ENCODE results near the gene TMEM38A.

DNA sequence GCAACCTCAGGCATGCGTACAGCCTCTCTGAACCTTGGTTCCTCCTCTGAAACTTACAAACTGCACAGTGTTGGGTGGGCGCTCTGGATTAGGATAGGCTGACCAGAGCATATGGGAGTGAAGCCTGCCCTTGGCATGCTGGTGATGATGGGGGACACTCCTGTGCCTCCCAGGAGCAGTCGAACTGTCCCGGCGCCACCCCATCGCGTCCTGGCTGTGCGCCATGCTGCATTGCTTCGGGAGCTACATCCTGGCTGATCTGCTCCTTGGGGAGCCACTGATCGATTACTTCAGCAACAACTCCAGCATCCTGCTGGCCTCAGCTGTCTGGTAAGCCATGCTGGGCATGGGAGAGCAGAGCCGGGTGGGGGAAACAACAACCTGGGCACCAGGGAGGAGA, 18.9 kb downstream of the TMEM38A start:
- TF ChIP-seq, protein P1, sequence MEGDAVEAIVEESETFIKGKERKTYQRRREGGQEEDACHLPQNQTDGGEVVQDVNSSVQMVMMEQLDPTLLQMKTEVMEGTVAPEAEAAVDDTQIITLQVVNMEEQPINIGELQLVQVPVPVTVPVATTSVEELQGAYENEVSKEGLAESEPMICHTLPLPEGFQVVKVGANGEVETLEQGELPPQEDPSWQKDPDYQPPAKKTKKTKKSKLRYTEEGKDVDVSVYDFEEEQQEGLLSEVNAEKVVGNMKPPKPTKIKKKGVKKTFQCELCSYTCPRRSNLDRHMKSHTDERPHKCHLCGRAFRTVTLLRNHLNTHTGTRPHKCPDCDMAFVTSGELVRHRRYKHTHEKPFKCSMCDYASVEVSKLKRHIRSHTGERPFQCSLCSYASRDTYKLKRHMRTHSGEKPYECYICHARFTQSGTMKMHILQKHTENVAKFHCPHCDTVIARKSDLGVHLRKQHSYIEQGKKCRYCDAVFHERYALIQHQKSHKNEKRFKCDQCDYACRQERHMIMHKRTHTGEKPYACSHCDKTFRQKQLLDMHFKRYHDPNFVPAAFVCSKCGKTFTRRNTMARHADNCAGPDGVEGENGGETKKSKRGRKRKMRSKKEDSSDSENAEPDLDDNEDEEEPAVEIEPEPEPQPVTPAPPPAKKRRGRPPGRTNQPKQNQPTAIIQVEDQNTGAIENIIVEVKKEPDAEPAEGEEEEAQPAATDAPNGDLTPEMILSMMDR (conservative IDR thresholded peaks at IDR 0.05 in 1 of 2, IDR thresholded peaks at IDR 0.05 in 1 of 2; ENCODE audit: low read depth in 1 of 2, low read length in 2 of 2) = no peak
- TF ChIP-seq EZH2 (IDR thresholded peaks at IDR 0.05; ENCODE audit: low read length, missing control alignments) = no peak
